ENCODE data around the gene FOXP1. TPM values are rescaled to one million over a fixed set of nuclear protein-coding genes. Genes with fewer than 3 reads are reported as not detected.

FOXP1 gene
- total RNA-seq, 4 donors from 2014 or later, result 13.2 to 46.6 (median 29.2) TPM

DNA sequence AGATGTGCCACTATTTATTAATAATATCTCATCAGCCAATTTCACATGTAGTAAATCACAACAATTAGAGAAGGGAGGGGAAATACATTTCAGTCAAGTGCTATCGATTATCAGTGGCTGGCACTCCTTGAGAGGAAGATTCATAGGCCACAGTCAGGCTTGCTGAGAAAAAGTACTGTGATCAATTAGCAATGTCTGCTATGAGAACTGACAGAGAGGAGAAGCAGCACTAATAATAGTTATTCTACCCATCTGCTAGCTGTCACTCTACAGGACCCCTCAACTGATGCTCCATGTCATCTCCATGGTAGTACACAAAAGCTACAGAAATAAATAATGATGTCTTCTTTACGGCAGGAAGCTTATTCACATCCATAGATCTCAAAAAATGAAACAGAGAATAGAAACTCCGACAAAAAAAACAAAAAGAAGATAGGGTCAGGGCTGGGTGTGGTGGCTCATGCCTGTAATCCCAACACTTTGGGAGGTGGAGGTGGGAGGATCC, 351.3 kb downstream of the FOXP1 start:
- Histone ChIP-seq H3K27me3 (no peaks in the 10 kb centered on the region), H3K4me3 (no peak overlapping the region), H3K27ac (no peak overlapping the region), H3K9me3 (no peaks in the 10 kb centered on the region), H3K4me1 (peaks cover 0 to under 1% of the 10 kb centered on the region in 2 donors), H3K36me3 (no peaks in the 10 kb centered on the region)
- in situ Hi-C loops (cut with MboI; ENCODE audit: low sequenced_read_pairs in 4 of 4) (no loop called here), intact Hi-C loops (cut with DNase I; ENCODE audit: low total_unique reads) (no loop called here)
- no peak for DNase-seq
- no peak for ATAC-seq
- TF ChIP-seq, protein P1, sequence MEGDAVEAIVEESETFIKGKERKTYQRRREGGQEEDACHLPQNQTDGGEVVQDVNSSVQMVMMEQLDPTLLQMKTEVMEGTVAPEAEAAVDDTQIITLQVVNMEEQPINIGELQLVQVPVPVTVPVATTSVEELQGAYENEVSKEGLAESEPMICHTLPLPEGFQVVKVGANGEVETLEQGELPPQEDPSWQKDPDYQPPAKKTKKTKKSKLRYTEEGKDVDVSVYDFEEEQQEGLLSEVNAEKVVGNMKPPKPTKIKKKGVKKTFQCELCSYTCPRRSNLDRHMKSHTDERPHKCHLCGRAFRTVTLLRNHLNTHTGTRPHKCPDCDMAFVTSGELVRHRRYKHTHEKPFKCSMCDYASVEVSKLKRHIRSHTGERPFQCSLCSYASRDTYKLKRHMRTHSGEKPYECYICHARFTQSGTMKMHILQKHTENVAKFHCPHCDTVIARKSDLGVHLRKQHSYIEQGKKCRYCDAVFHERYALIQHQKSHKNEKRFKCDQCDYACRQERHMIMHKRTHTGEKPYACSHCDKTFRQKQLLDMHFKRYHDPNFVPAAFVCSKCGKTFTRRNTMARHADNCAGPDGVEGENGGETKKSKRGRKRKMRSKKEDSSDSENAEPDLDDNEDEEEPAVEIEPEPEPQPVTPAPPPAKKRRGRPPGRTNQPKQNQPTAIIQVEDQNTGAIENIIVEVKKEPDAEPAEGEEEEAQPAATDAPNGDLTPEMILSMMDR (IDR thresholded peaks at IDR 0.05 in 4 of 5, conservative IDR thresholded peaks at IDR 0.05 in 1 of 5), result no peak
- TF ChIP-seq POLR2A (IDR thresholded peaks at IDR 0.05), result no peak

DNA sequence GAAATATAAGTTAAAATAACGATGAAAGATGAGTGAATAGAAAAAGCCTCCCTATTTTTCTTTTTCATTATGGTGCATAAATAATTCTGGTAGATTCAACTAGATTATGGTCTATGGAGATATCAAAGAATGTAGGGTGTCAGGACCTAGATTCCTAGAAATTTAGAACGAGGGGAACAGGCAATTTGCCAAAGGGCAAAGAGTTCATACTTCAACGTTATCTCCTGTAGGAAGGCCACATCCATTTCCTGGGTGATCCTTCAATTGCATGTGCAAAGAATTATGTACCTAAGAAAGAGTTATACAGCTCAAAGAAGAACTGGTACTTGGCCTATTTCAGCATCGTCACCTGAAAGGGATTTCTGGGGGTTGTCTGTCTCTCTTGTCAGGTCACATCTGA, 351.8 kb downstream of the FOXP1 start:
- Histone ChIP-seq H3K4me3 (no peak overlapping the region), H3K4me1 (peaks cover 0 to 6% of the 10 kb centered on the region in 2 donors), H3K36me3 (no peaks in the 10 kb centered on the region), H3K27ac (no peak overlapping the region), H3K27me3 (no peaks in the 10 kb centered on the region), H3K9me3 (no peaks in the 10 kb centered on the region)
- ATAC-seq (no peak), DNase-seq (no peak)
- TF ChIP-seq, protein P1 (IDR thresholded peaks at IDR 0.05 in 4 of 5, conservative IDR thresholded peaks at IDR 0.05 in 1 of 5), result no peak
- TF ChIP-seq POLR2A (IDR thresholded peaks at IDR 0.05), result no peak
- intact Hi-C loops (cut with DNase I; ENCODE audit: low total_unique reads) (no loop called here), in situ Hi-C loops (cut with MboI; ENCODE audit: low sequenced_read_pairs in 4 of 4) (no loop called here)

DNA sequence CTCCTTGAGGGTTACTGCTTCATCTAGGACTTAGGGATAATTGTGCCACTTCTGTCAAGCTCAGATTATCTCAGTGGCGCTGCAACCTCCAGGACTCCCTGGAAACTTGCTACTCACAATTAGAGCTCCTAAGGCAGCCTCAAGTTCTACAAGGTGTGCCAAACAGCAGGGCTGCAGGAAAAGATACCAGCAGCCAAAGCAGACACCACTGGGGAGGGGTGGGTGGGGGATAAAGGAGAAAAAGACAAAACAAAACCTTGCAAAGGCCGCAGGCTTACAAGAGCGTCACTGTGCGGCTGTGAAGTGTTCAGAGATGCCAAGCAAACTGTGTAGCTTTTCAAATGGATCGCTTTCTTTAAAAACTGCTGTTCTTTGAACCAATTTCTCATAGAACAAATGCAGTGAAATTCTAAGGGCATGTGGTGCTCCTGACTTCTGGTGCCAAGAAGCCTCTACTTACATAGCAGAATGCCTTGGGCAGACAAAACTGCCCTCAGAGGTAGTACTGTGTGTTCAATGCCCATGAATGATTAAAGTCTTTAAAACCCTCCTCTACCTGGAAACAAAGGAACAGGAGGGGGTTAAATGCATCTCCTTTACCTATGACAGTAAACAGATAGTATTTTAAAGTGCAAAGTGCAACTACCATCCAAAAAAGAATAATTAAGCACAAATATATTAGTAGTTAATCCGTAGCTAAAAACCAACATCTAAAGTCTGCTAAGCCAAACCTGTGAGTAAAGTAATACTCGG, 353.4 kb downstream of the FOXP1 start:
- DNase-seq, result no peak
- Histone ChIP-seq H3K36me3 (no peaks in the 10 kb centered on the region), H3K4me1 (peaks cover 7 to 19% of the 10 kb centered on the region in 2 donors), H3K9me3 (no peaks in the 10 kb centered on the region), H3K4me3 (no peak overlapping the region), H3K27me3 (no peaks in the 10 kb centered on the region), H3K27ac (no peak overlapping the region)
- intact Hi-C loops (cut with DNase I; ENCODE audit: low total_unique reads) (no loop called here), in situ Hi-C loops (cut with MboI; ENCODE audit: low sequenced_read_pairs in 4 of 4) (no loop called here)
- TF ChIP-seq POLR2A (IDR thresholded peaks at IDR 0.05), result no peak
- TF ChIP-seq, protein P1 (IDR thresholded peaks at IDR 0.05 in 4 of 5, conservative IDR thresholded peaks at IDR 0.05 in 1 of 5), result no peak
- no peak for ATAC-seq

DNA sequence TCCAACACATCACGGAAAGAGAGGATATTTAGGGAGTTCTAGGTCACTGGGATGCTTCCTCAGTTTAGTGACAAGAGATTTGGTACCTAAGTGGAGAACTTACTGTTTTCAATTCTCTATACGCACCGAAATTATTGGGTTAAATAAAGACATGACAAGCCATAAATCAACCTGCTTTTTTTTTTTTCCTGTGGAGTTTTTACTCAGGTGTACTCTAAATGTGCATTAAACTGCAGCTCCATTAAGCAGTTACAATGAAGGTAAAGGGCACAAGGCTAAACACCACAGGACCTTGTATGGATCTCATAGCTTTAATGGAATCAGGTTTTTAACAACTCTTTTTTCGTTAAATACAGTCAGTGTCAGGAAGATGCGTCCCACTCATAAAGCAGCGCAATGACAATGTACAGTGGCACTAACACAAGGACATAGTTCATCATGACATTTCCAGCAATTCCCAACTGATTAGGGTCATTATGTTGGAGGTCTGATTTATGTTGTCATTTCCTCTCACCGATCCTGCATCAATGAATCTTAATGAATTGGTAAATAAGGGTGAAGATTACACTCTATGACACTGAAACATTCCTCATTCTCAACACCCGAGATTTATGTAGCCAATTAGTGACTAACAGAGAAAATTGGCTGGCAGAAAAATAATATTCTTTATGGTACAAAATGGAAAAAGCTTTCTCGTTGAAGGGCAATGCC, 355.2 kb downstream of the FOXP1 start:
- Histone ChIP-seq H3K36me3 (no peaks in the 10 kb centered on the region), H3K27ac (no peak overlapping the region), H3K4me3 (no peak overlapping the region), H3K27me3 (no peaks in the 10 kb centered on the region), H3K4me1 (peaks cover 7 to 19% of the 10 kb centered on the region in 2 donors), H3K9me3 (no peaks in the 10 kb centered on the region)
- intact Hi-C loops (cut with DNase I; ENCODE audit: low total_unique reads) (no loop called here), in situ Hi-C loops (cut with MboI; ENCODE audit: low sequenced_read_pairs in 4 of 4) (no loop called here)
- DNase-seq (no peak), ATAC-seq (no peak)
- no peak for TF ChIP-seq POLR2A (IDR thresholded peaks at IDR 0.05)
- TF ChIP-seq, protein P1 (IDR thresholded peaks at IDR 0.05 in 4 of 5, conservative IDR thresholded peaks at IDR 0.05 in 1 of 5), result no peak
